Activated gamma-delta T cell (primary cell): ENCODE data around the gene MTMR12.
"Not testable (repeated sequence)": the region's sequence is repeated elsewhere in the genome, so short reads cannot be mapped to it uniquely, and the experiment has no call there.

Experiments used
- DNase-seq: peaks from one replicate; lab custom pipeline; 2025; lab: John Stamatoyannopoulos, UW

Gene MTMR12

GRCh38 chr5:32325616-32326015, 12.9 kb upstream of the MTMR12 start:
- no peak for DNase-seq

GRCh38 chr5:32325062-32325461, 12.3 kb upstream of the MTMR12 start:
- no peak for DNase-seq

- no peak for DNase-seq
Observed at GRCh38 chr5:32323741-32324140, 11.0 kb upstream of the MTMR12 start.

GRCh38 chr5:32322882-32323281, 10.1 kb upstream of the MTMR12 start:
- no peak for DNase-seq

- not testable (repeated sequence) for DNase-seq
Observed at GRCh38 chr5:32321787-32322186, 9.0 kb upstream of the MTMR12 start.

GRCh38 chr5:32320576-32320975, 7.8 kb upstream of the MTMR12 start:
- DNase-seq, result no peak

- no peak for DNase-seq
Observed at GRCh38 chr5:32319926-32320543, 7.3 kb upstream of the MTMR12 start.

GRCh38 chr5:32319392-32319791, 6.7 kb upstream of the MTMR12 start:
- DNase-seq, result no peak

DNA sequence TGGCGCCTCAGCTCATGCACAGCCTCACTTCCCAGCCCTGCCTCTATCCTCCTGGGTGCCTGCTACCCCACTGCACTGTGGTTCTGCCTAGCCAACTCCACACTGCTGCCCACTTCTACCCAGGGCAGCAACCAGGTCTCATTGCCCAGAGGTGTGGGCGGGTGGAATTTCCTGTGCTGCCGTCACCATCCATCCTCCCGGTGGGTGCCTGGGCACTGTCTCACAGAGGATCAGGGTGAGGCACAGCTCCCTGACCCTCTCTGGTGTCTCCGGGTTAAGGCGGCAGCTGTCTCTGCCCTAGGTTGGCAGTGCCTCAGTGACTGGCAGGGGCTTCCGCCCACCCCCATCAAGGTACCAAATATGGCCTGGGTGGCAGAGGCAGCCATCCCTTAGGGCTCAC, 4.3 kb upstream of the MTMR12 start:
- no peak for DNase-seq

DNA sequence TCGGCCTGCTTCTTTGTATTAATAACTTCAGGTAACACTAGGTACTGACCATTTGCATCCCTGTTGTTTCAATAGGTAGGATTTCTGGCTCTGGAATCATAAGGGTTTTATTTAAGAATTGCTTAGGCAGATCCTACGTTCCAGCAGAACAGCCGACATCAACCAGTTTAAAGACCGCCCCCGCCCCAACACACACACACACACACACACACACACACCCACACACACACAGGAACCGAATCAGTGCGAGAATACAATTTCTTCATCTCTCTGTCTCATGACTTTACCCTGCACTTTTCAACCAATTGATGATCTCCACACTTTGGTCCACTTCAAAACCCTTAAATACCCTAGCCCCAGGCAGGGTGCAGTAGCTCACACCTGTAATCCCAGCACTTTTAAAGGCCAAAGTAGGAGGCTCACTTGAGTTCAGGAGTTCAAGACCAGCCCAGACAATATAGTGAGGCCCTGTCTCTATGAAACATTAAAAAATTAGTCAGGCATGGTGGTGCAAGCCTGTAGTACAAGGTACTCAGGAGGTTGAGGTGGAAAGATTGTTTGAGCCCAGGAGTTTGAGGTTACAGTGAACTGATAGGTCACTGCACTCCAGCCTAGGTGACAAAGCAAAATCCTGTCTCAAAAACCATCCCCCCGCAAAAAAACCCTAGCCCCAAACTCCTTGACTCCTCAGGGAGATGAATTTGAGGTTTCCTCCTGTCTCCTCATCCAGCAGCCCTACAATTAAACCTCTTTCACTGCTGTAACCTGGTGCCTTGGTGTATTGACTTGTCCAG, 2.7 kb upstream of the MTMR12 start:
- DNase-seq, result no peak

DNA sequence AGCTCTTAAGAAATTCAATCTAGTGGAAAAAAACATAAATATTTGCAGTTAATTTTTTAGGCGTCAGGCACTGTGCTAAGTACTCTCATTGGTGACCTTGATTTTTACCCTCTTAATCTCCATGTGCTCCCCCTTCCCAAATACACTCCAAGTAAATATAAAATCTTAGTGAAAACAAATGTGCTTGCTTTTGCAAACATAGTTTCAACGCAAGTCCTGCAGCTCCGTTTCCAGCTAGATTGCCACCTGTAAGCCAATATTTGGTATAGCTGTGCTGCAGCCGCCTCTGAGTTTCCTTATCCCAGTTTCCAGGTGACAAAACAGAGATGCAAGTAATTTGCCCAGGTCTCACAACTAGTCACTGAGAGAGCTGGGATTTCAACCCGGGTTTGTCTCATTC, 1.9 kb upstream of the MTMR12 start:
- DNase-seq, result no peak

GRCh38 chr5:32314152-32314488, 1.4 kb upstream of the MTMR12 start:
- DNase-seq, result not testable (repeated sequence)

- DNase-seq, result no peak
Observed at GRCh38 chr5:32312197-32312594, 543 bp downstream of the MTMR12 start.

DNA sequence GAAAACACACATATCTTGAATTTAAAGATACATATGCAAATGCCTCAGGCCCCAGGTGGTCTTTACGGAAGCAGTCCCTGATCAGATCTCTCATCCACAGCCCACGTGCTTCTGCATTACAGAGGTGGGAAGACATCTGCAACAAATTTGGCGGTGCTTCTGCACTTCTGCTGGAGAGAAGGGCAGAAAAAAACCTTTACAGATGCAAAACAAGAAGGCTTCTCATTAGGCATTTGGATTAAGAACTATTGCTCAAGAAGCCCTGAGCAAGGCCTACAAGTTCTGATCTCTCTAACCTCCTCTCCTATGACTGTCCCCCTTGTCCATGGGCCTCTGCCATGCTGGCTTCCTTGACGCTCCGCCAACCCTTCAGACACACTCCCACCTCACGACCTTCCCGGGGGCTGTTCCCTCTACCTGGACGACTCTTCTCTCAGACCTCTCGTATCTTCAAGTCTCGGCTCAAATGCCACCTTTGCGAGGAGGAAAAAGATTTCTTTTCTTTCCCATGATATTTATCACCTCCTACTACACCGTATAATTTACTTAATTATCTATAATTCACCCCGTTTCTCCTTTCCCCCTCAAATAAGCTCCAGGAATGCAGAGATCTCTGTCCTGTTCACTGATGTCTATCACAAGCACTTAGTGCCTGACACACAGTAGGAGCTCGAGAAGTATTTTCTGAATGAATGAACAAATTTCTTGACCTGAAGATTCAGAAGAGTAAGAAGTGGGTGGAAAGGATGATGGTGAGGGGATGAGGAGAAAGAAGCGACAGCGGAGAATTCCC, 1.1 kb downstream of the MTMR12 start:
- no peak for DNase-seq

- DNase-seq, result no peak
Observed at GRCh38 chr5:32309761-32310160, 3.0 kb downstream of the MTMR12 start.

- no peak for DNase-seq
Observed at GRCh38 chr5:32308946-32309345, 3.8 kb downstream of the MTMR12 start.

DNA sequence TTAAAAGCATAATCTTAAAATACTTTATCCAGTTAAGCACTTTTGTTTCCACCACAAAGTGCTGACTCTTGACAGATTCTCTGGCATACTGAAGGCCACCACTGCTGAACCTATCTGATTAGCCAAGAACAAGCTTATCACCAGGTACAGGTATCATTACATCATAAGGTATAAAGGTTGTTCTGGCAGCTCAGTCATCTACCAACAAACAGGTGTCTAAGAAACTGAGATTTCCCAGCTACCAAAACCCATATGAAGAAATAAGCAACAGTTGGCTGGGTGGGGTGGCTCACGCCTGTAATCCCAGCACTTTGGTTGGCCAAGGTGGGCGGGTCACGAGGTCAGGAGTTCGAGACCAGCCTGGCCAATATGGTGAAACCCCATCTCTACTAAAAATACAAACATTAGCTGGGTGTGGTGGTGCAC, 5.0 kb downstream of the MTMR12 start:
- no peak for DNase-seq

GRCh38 chr5:32304622-32305021, 8.1 kb downstream of the MTMR12 start:
- no peak for DNase-seq

DNA sequence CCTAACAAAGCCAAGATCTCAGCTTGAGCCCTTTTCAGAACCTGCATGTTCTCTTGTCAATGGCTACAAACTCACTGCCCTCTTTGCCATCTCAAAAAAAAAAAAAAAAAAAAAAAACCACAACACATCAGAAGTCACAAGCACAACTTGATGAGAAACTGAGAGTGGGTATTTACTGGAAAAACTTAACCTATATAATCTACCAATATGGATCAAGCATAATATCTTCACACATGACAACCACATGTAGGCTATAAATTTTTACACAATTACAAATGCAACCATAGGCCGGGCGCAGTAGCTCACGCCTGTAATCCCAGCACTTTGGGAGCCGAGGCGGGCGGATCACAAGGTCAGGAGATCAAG, 9.0 kb downstream of the MTMR12 start:
- no peak for DNase-seq

DNA sequence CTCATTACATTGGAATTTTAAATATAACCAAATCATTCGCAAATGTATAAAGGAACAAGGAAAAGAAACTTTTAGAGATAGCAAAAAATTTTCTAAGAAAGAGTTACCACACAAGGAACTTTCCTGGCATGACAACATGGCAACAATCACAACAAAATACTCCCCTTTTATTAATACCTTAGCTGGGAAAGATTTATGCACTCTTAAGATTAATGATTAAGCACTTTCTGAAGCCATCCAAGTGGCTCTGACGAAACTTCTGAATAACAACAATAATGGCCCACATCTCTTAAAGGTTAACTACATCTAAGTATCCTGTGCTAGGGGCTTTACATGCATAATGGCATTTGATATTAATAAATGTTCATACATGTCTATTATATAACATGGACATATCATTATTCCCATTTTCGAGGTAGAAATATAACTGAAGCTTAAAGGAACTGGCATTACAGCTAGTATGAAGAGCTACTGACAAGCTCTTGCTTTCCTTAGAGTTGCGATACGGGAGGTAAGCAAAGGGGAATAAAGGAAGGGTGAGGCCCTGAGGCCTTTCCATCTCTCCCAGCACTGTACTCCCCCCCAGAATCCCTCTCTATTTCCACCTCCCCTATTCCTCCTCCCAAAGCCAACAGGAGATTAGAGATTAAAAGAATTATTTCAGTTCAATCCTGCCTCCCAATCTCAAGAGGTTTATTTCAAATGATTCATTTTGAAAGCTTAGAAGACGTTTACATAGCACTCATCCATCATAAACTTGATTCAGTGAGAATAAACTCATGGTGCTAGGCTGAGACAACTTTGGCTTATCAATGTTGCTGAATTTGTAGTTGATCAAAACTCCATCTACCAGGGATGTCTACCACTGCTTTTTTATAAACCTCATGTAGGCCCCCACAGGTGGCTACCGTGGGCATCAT, 9.6 kb downstream of the MTMR12 start:
- no peak for DNase-seq

- DNase-seq, result no peak
Observed at GRCh38 chr5:32301891-32302290, 10.8 kb downstream of the MTMR12 start.
